ENCODE measurements around the gene TXNDC2.

Gene TXNDC2

GRCh38 chr18:9925795-9926194 lies 40.0 kb downstream of the TXNDC2 start:
- TF ChIP-seq ZNF565 (CRISPR knock-in tag; conservative IDR thresholded peaks at IDR 0.05; ENCODE audit: low read depth) = no peak
- TF ChIP-seq ZNF8 (CRISPR knock-in tag; IDR thresholded peaks at IDR 0.05) = no peak
- TF ChIP-seq CSDC2 (CRISPR knock-in tag; IDR thresholded peaks at IDR 0.05) = no peak
- TF ChIP-seq PATZ1 (CRISPR knock-in tag; IDR thresholded peaks at IDR 0.05; ENCODE audit: borderline replicate concordance) = no peak
- no peak for TF ChIP-seq ZFP3 (CRISPR knock-in tag; IDR thresholded peaks at IDR 0.05)
- no peak for TF ChIP-seq ZC3H10 (CRISPR knock-in tag; IDR thresholded peaks at IDR 0.05)
- no peak for TF ChIP-seq PPARA (CRISPR knock-in tag; IDR thresholded peaks at IDR 0.05; ENCODE audit: borderline replicate concordance)
- TF ChIP-seq POU6F1 (CRISPR knock-in tag; IDR thresholded peaks at IDR 0.05; ENCODE audit: borderline replicate concordance, low read depth) = no peak
- TF ChIP-seq TOX (CRISPR knock-in tag; IDR thresholded peaks at IDR 0.05; ENCODE audit: borderline replicate concordance) = no peak
- TF ChIP-seq SNAI2 (CRISPR knock-in tag; IDR thresholded peaks at IDR 0.05) = no peak
- no peak for TF ChIP-seq ZFP30 (CRISPR knock-in tag; IDR thresholded peaks at IDR 0.05)
- TF ChIP-seq CREB5 (CRISPR knock-in tag; IDR thresholded peaks at IDR 0.05; ENCODE audit: low read depth) = no peak
- TF ChIP-seq ISL1 (CRISPR knock-in tag; IDR thresholded peaks at IDR 0.05) = no peak
- TF ChIP-seq ESRRG (CRISPR knock-in tag; IDR thresholded peaks at IDR 0.05) = no peak
- TF ChIP-seq OSR1 (CRISPR knock-in tag; IDR thresholded peaks at IDR 0.05) = no peak

GRCh38 chr18:9926223-9926894 lies 40.6 kb downstream of the TXNDC2 start:
- no peak for ATAC-seq
- no peak for TF ChIP-seq PATZ1 (CRISPR knock-in tag; IDR thresholded peaks at IDR 0.05; ENCODE audit: borderline replicate concordance)
- no peak for TF ChIP-seq GLIS3 (CRISPR knock-in tag; IDR thresholded peaks at IDR 0.05)
- TF ChIP-seq ZNF565 (CRISPR knock-in tag; conservative IDR thresholded peaks at IDR 0.05; ENCODE audit: low read depth) = no peak
- TF ChIP-seq PPARA (CRISPR knock-in tag; IDR thresholded peaks at IDR 0.05; ENCODE audit: borderline replicate concordance) = no peak
- no peak for TF ChIP-seq POU6F1 (CRISPR knock-in tag; IDR thresholded peaks at IDR 0.05; ENCODE audit: borderline replicate concordance, low read depth)
- TF ChIP-seq OSR1 (CRISPR knock-in tag; IDR thresholded peaks at IDR 0.05) = no peak
- TF ChIP-seq CSRNP3 (CRISPR knock-in tag; IDR thresholded peaks at IDR 0.05) = no peak
- no peak for TF ChIP-seq ZNF8 (CRISPR knock-in tag; IDR thresholded peaks at IDR 0.05)
- no peak for TF ChIP-seq SNAI2 (CRISPR knock-in tag; IDR thresholded peaks at IDR 0.05)
- TF ChIP-seq RARB (CRISPR knock-in tag; IDR thresholded peaks at IDR 0.05) = no peak
- TF ChIP-seq TSHZ2 (CRISPR knock-in tag; IDR thresholded peaks at IDR 0.05) = no peak
- TF ChIP-seq ESRRG (CRISPR knock-in tag; IDR thresholded peaks at IDR 0.05) = no peak

More at GRCh38 chr18:9925795-9926194, 40.0 kb downstream of the TXNDC2 start:
- ATAC-seq = no peak

Measured in SK-N-SH treated with all-trans-retinoic acid at 6 μM for 48 hours (cell line).